ENCODE results near the gene CCL5. TPM values are rescaled to one million over a fixed set of nuclear protein-coding genes. Genes with fewer than 3 reads are reported as not detected.

Gene CCL5
- total RNA-seq, 1 experiment from 2014 or later, result not detected

DNA sequence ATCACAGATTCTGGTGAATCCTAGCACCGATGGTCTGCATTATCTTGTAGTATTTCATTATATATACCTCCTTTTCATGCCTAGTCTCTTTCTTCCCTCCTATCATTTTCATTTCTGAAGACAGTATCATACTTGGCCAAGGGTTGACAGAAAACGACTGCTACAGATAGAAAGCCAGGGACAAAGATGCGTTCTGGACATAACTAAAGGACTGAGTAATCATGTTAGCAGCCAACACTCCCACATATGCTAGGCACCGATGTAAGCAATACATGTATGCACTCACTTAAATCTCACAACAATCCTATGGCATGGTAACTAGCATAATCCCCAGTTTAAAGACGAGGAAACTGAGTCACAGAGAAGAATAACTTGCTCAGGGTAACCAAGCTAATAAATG is 27.5 kb upstream of the CCL5 start:
- H3K79me1 ChIP-seq (ENCODE audit: insufficient read depth, low read depth, low read length, poor library complexity, severe bottlenecking), result no peaks in the 10 kb centered on the region
- Mint-ChIP-seq H3K4me3 (no peak overlapping the region), H3K4me1 (peaks cover 0 to 3% of the 10 kb centered on the region in 2 experiments; a peak in 3 of 4 replicates), H3K9me3 (peaks cover 11 to 28% of the 10 kb centered on the region in 2 experiments; a peak in 4 of 5 replicates), H3K27me3 (ENCODE audit: low read depth) (peaks cover 7% of the 10 kb centered on the region; the same call in 1 of the 2 replicates), H3K36me3 (ENCODE audit: insufficient read depth in 1 of 3, low read depth in 3 of 3) (no peaks in the 10 kb centered on the region; a peak in 2 of 7 replicates), H3K27ac (no peak overlapping the region)
- no peak overlapping the region for H2AFZ ChIP-seq (ENCODE audit: low read length)
- H3K4ac ChIP-seq (ENCODE audit: low read depth, low read length), result no peak overlapping the region
- H4K5ac ChIP-seq (ENCODE audit: insufficient read length, low read depth, low read length), result no peak overlapping the region
- H3K27ac ChIP-seq (ENCODE audit: insufficient read length, low read depth, low read length), result no peak overlapping the region
- H2BK20ac ChIP-seq (ENCODE audit: low read depth, low read length, poor library complexity, severe bottlenecking), result no peak overlapping the region
- no peak overlapping the region for H3T11ph ChIP-seq (ENCODE audit: low read length)
- H2AK5ac ChIP-seq (ENCODE audit: insufficient read length, low read length), result no peak overlapping the region
- no peaks in the 10 kb centered on the region for H3K9me3 ChIP-seq (ENCODE audit: control insufficient read depth, low read depth, low read length)
- no peaks in the 10 kb centered on the region for H3K27me3 ChIP-seq (ENCODE audit: insufficient read depth, low read length)
- H3K23ac ChIP-seq (ENCODE audit: insufficient read length, low read depth, low read length), result no peak overlapping the region
- no peak overlapping the region for H2BK120ac ChIP-seq (ENCODE audit: low read depth, low read length, poor library complexity, severe bottlenecking)
- H2BK15ac ChIP-seq (ENCODE audit: low read depth, low read length), result no peak overlapping the region
- H4K91ac ChIP-seq (ENCODE audit: insufficient read length, low read depth, low read length), result no peak overlapping the region
- WGBS (ENCODE audit: extremely low coverage, insufficient read length, low lambda C conversion rate), result no CpG with 5 or more reads among the region's 5 CpGs
- TF ChIP-seq, protein P1, sequence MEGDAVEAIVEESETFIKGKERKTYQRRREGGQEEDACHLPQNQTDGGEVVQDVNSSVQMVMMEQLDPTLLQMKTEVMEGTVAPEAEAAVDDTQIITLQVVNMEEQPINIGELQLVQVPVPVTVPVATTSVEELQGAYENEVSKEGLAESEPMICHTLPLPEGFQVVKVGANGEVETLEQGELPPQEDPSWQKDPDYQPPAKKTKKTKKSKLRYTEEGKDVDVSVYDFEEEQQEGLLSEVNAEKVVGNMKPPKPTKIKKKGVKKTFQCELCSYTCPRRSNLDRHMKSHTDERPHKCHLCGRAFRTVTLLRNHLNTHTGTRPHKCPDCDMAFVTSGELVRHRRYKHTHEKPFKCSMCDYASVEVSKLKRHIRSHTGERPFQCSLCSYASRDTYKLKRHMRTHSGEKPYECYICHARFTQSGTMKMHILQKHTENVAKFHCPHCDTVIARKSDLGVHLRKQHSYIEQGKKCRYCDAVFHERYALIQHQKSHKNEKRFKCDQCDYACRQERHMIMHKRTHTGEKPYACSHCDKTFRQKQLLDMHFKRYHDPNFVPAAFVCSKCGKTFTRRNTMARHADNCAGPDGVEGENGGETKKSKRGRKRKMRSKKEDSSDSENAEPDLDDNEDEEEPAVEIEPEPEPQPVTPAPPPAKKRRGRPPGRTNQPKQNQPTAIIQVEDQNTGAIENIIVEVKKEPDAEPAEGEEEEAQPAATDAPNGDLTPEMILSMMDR (conservative IDR thresholded peaks at IDR 0.05), result no peak
- H2BK12ac ChIP-seq (ENCODE audit: insufficient read length, low read depth, low read length), result no peak overlapping the region
- no peaks in the 10 kb centered on the region for H3K4me1 ChIP-seq (ENCODE audit: insufficient read depth, low read length)
- H4K20me1 ChIP-seq (ENCODE audit: control insufficient read depth, insufficient read depth, insufficient read length), result no peaks in the 10 kb centered on the region
- no peak overlapping the region for H3K9ac ChIP-seq (ENCODE audit: extremely low read depth, insufficient read length, low read length)
- 0 out of 2 replicates have a peak, but pooled peaks cover 1% of the 10 kb centered on the region for H3K79me2 ChIP-seq (ENCODE audit: insufficient read depth, low read length)
- no peak for DNase-seq
- H3K56ac ChIP-seq (ENCODE audit: insufficient read length, low read depth, low read length), result no peak overlapping the region
- H4K8ac ChIP-seq (replicated peaks; ENCODE audit: insufficient read length, low read depth, low read length), result no peak overlapping the region
- no peak overlapping the region for H2BK5ac ChIP-seq (ENCODE audit: insufficient read length, low read length)
- H3K18ac ChIP-seq (ENCODE audit: insufficient read length, low read depth, low read length), result no peak overlapping the region
- no peak overlapping the region for H3K4me2 ChIP-seq (ENCODE audit: insufficient read depth, insufficient read length, low read length)
- no peaks in the 10 kb centered on the region for H3K23me2 ChIP-seq (ENCODE audit: insufficient read length, low read depth, low read length, poor library complexity, severe bottlenecking)
- no peak overlapping the region for H3K14ac ChIP-seq (ENCODE audit: insufficient read depth, low read length)

All from H9 (cell line).